Neural cell (in vitro differentiated cells): ENCODE data around the gene GNAI2. TPM values are rescaled to one million over a fixed set of nuclear protein-coding genes. Genes with fewer than 3 reads are reported as not detected.

Source experiments
- H2AFZ ChIP-seq: fragments of 200-600, 300-800 bp; sonication (generic), shearing (Covaris generic); 2 replicates; pipeline ENCODE4 v1.6.0; 2014; ENCODE audit warnings: low read depth, mild to moderate bottlenecking, antibody characterized with exemption, low read length, moderate library complexity
- H3F3A ChIP-seq: fragments of 200-600 bp; shearing (Covaris generic); 2 replicates; pipeline ENCODE4 v1.6.1; 2016; ENCODE audit warnings: mild to moderate bottlenecking, moderate library complexity, mixed read lengths, antibody characterized with exemption, low read length; ENCODE audit not compliant: insufficient read depth, poor library complexity, severe bottlenecking
- H3K27ac ChIP-seq: fragments of 200-600, 300-800 bp; sonication (generic), shearing (Covaris generic); 2 replicates; pipeline ENCODE4 v1.5.1; 2014; ENCODE audit warnings: mild to moderate bottlenecking, low read length, moderate library complexity
- H3K27me3 ChIP-seq: fragments of 300-800, 200-600 bp; sonication (generic), shearing (Covaris generic); 2 replicates; pipeline ENCODE4 v1.6.0; 2014; ENCODE audit warnings: mild to moderate bottlenecking, low read depth, low read length, moderate library complexity; ENCODE audit not compliant: insufficient read depth
- H3K36me3 ChIP-seq: fragments of 300-800, 200-600 bp; sonication (generic), shearing (Covaris generic); 2 replicates; pipeline ENCODE4 v1.5.1; 2014; ENCODE audit warnings: mild to moderate bottlenecking, antibody characterized with exemption, low read length, moderate library complexity; ENCODE audit not compliant: insufficient read depth
- H3K4me2 ChIP-seq: fragments of 300-800, 200-600 bp; sonication (generic), shearing (Covaris generic); 2 replicates; pipeline ENCODE4 v1.6.0; 2014; ENCODE audit warnings: mild to moderate bottlenecking, low read length
- H3K4me3 ChIP-seq: fragments of 300-800, 200-600 bp; sonication (generic), shearing (Covaris generic); 2 replicates; pipeline ENCODE4 v1.5.1; 2014; ENCODE audit warnings: mild to moderate bottlenecking, low read length, moderate library complexity
- H3K79me2 ChIP-seq: fragments of 200-600 bp; shearing (Covaris generic); replicated peaks from 2 replicates; pipeline ENCODE4 v1.6.0; 2014; ENCODE audit warnings: mild to moderate bottlenecking, low read length, moderate library complexity; ENCODE audit not compliant: insufficient read depth
- H3K9ac ChIP-seq: fragments of 300-800, 200-600 bp; sonication (generic), shearing (Covaris generic); 2 replicates; pipeline ENCODE4 v1.6.1; 2016; ENCODE audit warnings: mild to moderate bottlenecking, low read length, mixed read lengths
- H3K9me2 ChIP-seq: fragments of 200-600 bp; shearing (Covaris generic); 2 replicates; pipeline ENCODE4 v1.6.1; 2016; ENCODE audit warnings: mild to moderate bottlenecking, low read length, mixed read lengths; ENCODE audit not compliant: insufficient read depth
- H3K9me3 ChIP-seq: fragments of 200-600, 300-800 bp; sonication (generic), shearing (Covaris generic); 2 replicates; pipeline ENCODE4 v1.6.1; 2016; ENCODE audit warnings: mild to moderate bottlenecking, mixed run types, low read length, moderate library complexity, mixed read lengths
- H4K20me1 ChIP-seq: fragments of 200-600 bp; shearing (Covaris generic); 2 replicates; pipeline ENCODE4 v1.6.1; 2016; ENCODE audit warnings: mild to moderate bottlenecking, mixed run types; ENCODE audit not compliant: insufficient read depth
- CTCF ChIP-seq: fragments of 450-650 bp; IDR thresholded peaks from 2 replicates; pipeline ENCODE4 v1.5.1; 2014; ENCODE audit warnings: antibody characterized with exemption, mild to moderate bottlenecking, moderate library complexity; ENCODE audit not compliant: poor library complexity, severe bottlenecking
- EP300 ChIP-seq: fragments of 450-650 bp; conservative IDR thresholded peaks from 2 replicates; pipeline ENCODE4 v1.6.1; 2014; ENCODE audit warnings: antibody characterized with exemption, mild to moderate bottlenecking, moderate library complexity; ENCODE audit not compliant: poor library complexity, severe bottlenecking
- EZH2 ChIP-seq: fragments of 200-600, 300-800 bp; shearing (Covaris generic), sonication (generic); IDR thresholded peaks from 2 replicates; pipeline ENCODE4 v1.6.1; 2014; ENCODE audit warnings: antibody characterized with exemption, low read length, borderline replicate concordance, mild to moderate bottlenecking; ENCODE audit not compliant: insufficient read depth, poor library complexity, severe bottlenecking
- POLR2AphosphoS5 ChIP-seq: IDR thresholded peaks from 2 replicates; pipeline ENCODE4 v1.6.1; 2012
- REST ChIP-seq: IDR thresholded peaks from 2 replicates; pipeline ENCODE4 v1.6.1; 2012; ENCODE audit warnings: borderline replicate concordance
- SMC3 ChIP-seq: fragments of 450-650 bp; conservative IDR thresholded peaks from 2 replicates; pipeline ENCODE4 v1.6.1; 2014; ENCODE audit warnings: antibody characterized with exemption, mild to moderate bottlenecking, moderate library complexity; ENCODE audit not compliant: poor library complexity
- polyA plus RNA-seq: library from polyadenylated mRNA; depleted of rRNA; stranded (reverse); fragments of >200 nt; gene quantifications from 2 replicates; pipeline ENCODE4 v1.2.3, GENCODE V29; 2014

The GNAI2 gene
- polyA plus RNA-seq, 1 donor from 2014 or later, result 101 TPM

DNA sequence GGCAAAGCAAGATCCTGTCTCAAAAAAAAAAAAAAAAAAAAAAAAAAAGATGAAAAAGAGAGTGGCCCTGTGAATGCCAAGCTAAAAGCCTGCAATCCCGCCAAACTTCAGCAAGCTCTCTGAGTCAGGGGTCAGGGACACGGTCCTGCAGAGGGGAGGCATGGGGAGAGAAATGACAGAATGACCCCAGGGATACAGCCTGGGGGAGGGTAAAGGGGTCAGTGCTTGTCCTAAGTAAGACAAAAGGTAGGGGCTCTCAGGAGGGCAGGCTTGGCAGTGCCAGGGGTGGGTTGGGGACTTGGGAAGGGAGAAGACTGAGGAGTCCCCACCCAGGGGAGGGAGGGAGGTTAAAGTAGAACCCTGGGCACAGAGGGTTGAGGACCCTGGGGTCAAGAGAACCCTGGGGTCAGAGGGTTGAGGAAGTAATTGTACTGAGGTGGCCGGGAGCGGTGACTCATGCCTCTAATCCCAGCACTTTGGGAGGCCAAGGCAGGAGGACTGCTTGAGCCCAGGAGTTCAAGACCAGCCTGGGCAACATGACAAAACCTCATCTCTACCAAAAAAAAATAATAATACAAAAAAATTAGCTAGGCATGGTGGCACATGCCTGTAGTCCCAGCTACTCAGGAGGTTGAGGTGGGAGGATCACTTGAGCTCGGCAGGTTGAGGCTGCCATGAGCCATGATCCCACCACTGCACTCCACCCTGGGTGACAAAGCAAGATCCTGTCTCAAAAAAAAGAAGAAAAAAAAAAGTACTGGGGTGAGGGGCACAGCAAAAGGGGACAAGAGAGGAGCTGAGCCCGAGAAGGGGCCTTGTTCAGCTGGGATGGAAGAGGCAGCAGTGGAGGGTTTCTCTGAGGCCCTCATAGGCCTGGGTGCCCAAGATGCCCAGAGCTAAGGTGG lies 27.7 kb downstream of the GNAI2 start:
- H3F3A ChIP-seq, result peaks cover 5% of the 10 kb centered on the region
- H3K27me3 ChIP-seq, result no peaks in the 10 kb centered on the region
- H3K9me3 ChIP-seq, result no peaks in the 10 kb centered on the region
- H2AFZ ChIP-seq, result no peak overlapping the region
- no peak overlapping the region for H3K4me2 ChIP-seq
- H4K20me1 ChIP-seq, result no peaks in the 10 kb centered on the region
- TF ChIP-seq EZH2 (no peak), EP300 (no peak)
- H3K4me3 ChIP-seq, result no peak overlapping the region
- H3K36me3 ChIP-seq, result no peaks in the 10 kb centered on the region
- peak overlapping the region; percentile 37 for H3K27ac ChIP-seq
- no peaks in the 10 kb centered on the region for H3K9me2 ChIP-seq
- H3K9ac ChIP-seq, result peak overlapping the region; percentile 47
- H3K79me2 ChIP-seq, result no peaks in the 10 kb centered on the region

DNA sequence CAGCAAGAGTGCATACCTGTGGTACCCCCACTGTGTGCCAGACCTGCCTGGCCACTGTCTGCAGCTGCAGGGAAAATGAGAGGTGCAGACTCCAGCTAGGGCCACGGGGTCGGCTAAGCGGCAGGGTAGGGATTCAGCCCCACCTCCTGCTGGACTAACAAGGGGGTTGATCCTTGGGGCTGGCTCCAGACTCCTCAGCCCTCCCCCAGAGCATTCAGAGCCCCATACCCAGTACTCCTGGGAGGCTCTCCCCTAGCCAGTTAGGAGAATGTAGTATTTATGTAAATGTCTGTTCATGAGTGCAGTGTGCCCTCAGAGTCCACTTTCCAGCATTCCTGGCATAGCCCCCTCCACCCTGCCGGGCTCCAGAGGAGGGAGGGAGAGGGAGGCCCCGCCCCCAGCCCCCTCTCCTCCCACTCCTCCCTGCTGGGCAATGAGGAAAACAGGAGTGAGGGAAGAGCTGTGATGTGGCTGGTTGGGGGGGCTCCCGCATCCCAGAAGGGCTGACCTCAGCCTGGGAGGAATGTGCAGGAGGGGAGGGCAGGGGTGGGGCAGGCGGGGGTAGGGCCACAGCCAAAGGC lies 28.5 kb downstream of the GNAI2 start:
- H3K79me2 ChIP-seq, result no peaks in the 10 kb centered on the region
- H3F3A ChIP-seq, result no peaks in the 10 kb centered on the region
- no peak overlapping the region for H2AFZ ChIP-seq
- no peak overlapping the region for H3K4me3 ChIP-seq
- H4K20me1 ChIP-seq, result no peaks in the 10 kb centered on the region
- H3K9me2 ChIP-seq, result no peaks in the 10 kb centered on the region
- H3K9ac ChIP-seq, result peak overlapping the region; percentile 47
- H3K27ac ChIP-seq, result peak overlapping the region; percentile 47
- no peaks in the 10 kb centered on the region for H3K36me3 ChIP-seq
- H3K4me2 ChIP-seq, result no peak overlapping the region
- no peaks in the 10 kb centered on the region for H3K27me3 ChIP-seq
- TF ChIP-seq CTCF, result no peak
- peak; percentile 1 for TF ChIP-seq POLR2AphosphoS5
- TF ChIP-seq SMC3, result no peak
- TF ChIP-seq EP300, result no peak
- TF ChIP-seq REST, result no peak
- H3K9me3 ChIP-seq, result no peaks in the 10 kb centered on the region
